ENCODE results near the gene LRP1B.

LRP1B gene

GRCh38 chr2:141630407-141630930 is 500.3 kb downstream of the LRP1B start:
- no peak for TF ChIP-seq TCF4 (CRISPR knock-in tag; IDR thresholded peaks at IDR 0.05; ENCODE audit: borderline replicate concordance)
- TF ChIP-seq ISL1 (CRISPR knock-in tag; IDR thresholded peaks at IDR 0.05), result no peak
- no peak for TF ChIP-seq POU6F1 (CRISPR knock-in tag; IDR thresholded peaks at IDR 0.05; ENCODE audit: borderline replicate concordance, low read depth)
- TF ChIP-seq ZNF70 (CRISPR knock-in tag; IDR thresholded peaks at IDR 0.05), result no peak
- ATAC-seq, result no peak

GRCh38 chr2:141620372-141620771 is 510.4 kb downstream of the LRP1B start:
- TF ChIP-seq ZNF70 (CRISPR knock-in tag; IDR thresholded peaks at IDR 0.05), result no peak
- no peak for TF ChIP-seq TSHZ2 (CRISPR knock-in tag; IDR thresholded peaks at IDR 0.05)
- no peak for TF ChIP-seq ZFP30 (CRISPR knock-in tag; IDR thresholded peaks at IDR 0.05)
- no peak for TF ChIP-seq TOX (CRISPR knock-in tag; IDR thresholded peaks at IDR 0.05; ENCODE audit: borderline replicate concordance)
- TF ChIP-seq CSRNP3 (CRISPR knock-in tag; IDR thresholded peaks at IDR 0.05), result no peak
- no peak for TF ChIP-seq ZNF565 (CRISPR knock-in tag; conservative IDR thresholded peaks at IDR 0.05; ENCODE audit: low read depth)
- no peak for TF ChIP-seq ARNTL (CRISPR knock-in tag; IDR thresholded peaks at IDR 0.05; ENCODE audit: borderline replicate concordance, low read depth)
- no peak for TF ChIP-seq TCF4 (CRISPR knock-in tag; IDR thresholded peaks at IDR 0.05; ENCODE audit: borderline replicate concordance)
- TF ChIP-seq OSR1 (CRISPR knock-in tag; IDR thresholded peaks at IDR 0.05), result no peak
- TF ChIP-seq CSDC2 (CRISPR knock-in tag; IDR thresholded peaks at IDR 0.05), result no peak
- no peak for TF ChIP-seq ZNF8 (CRISPR knock-in tag; IDR thresholded peaks at IDR 0.05)
- TF ChIP-seq SNAI2 (CRISPR knock-in tag; IDR thresholded peaks at IDR 0.05), result no peak
- TF ChIP-seq ZFP3 (CRISPR knock-in tag; IDR thresholded peaks at IDR 0.05), result no peak
- TF ChIP-seq CREB5 (CRISPR knock-in tag; IDR thresholded peaks at IDR 0.05; ENCODE audit: low read depth), result no peak
- no peak for TF ChIP-seq GLIS3 (CRISPR knock-in tag; IDR thresholded peaks at IDR 0.05)
- TF ChIP-seq BACH2 (CRISPR knock-in tag; IDR thresholded peaks at IDR 0.05; ENCODE audit: borderline replicate concordance), result no peak
- TF ChIP-seq ISL1 (CRISPR knock-in tag; IDR thresholded peaks at IDR 0.05), result no peak
- no peak for TF ChIP-seq RARB (CRISPR knock-in tag; IDR thresholded peaks at IDR 0.05)
- no peak for TF ChIP-seq ZC3H10 (CRISPR knock-in tag; IDR thresholded peaks at IDR 0.05)
- ATAC-seq, result no peak

GRCh38 chr2:141618457-141618856 is 512.4 kb downstream of the LRP1B start:
- TF ChIP-seq BACH2 (CRISPR knock-in tag; IDR thresholded peaks at IDR 0.05; ENCODE audit: borderline replicate concordance) (no peak), ARNTL (CRISPR knock-in tag; IDR thresholded peaks at IDR 0.05; ENCODE audit: borderline replicate concordance, low read depth) (no peak), ZNF70 (CRISPR knock-in tag; IDR thresholded peaks at IDR 0.05) (no peak), ZC3H10 (CRISPR knock-in tag; IDR thresholded peaks at IDR 0.05) (no peak), PPARA (CRISPR knock-in tag; IDR thresholded peaks at IDR 0.05; ENCODE audit: borderline replicate concordance) (no peak), TCF4 (CRISPR knock-in tag; IDR thresholded peaks at IDR 0.05; ENCODE audit: borderline replicate concordance) (no peak), ISL1 (CRISPR knock-in tag; IDR thresholded peaks at IDR 0.05) (no peak), SNAI2 (CRISPR knock-in tag; IDR thresholded peaks at IDR 0.05) (no peak), ZNF565 (CRISPR knock-in tag; conservative IDR thresholded peaks at IDR 0.05; ENCODE audit: low read depth) (no peak), ZFP30 (CRISPR knock-in tag; IDR thresholded peaks at IDR 0.05) (no peak), TSHZ2 (CRISPR knock-in tag; IDR thresholded peaks at IDR 0.05) (no peak)
- ATAC-seq, result no peak

Measured in SK-N-SH treated with all-trans-retinoic acid at 6 μM for 48 hours (cell line).